Peyer's patch (tissue), 4 donors: ENCODE measurements around the gene AMZ1.

Source experiments
- POLR2A ChIP-seq, 2 donors: fragments of 450-650 bp; IDR thresholded peaks; one replicate each; pipeline ENCODE4 v1.5.1; 2017; ENCODE audit warnings: antibody characterized with exemption in 2 of 2, mild to moderate bottlenecking in 2 of 2, moderate library complexity in 2 of 2
- TF ChIP-seq, protein P1 (sequence below), 6 experiments: fragments of 450-650 bp in 4 of 6; fragments of 200-600 bp in 2 of 6; sonication (generic) in 1 of 6; IDR thresholded peaks; one replicate each; pipeline ENCODE4 v1.5.1; 2017 to 2019; ENCODE audit warnings: antibody characterized with exemption in 6 of 6, mild to moderate bottlenecking in 3 of 6, moderate library complexity in 1 of 6

DNA sequence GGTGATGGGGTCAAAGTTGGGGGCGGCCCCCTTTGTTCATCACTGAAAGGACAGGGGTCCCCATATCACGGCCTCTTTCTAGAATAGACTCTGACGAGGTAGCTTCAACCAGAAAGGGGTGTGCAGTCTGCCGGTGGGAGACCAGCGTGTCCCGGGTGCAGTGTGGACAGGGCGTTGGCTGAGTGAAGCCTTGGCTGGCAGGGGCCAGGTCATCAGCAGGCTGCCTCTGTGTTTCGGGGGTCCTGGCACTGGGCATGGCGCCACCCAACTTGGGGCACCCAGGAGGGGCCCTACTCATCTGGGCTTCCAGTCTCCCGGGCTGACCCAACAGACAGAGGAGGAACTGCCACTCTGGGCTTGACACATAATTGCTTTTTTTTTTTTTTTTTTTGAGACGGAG is 3.5 kb upstream of the AMZ1 start:
- TF ChIP-seq POLR2A (IDR thresholded peaks at IDR 0.05), result no peak
- TF ChIP-seq, protein P1, sequence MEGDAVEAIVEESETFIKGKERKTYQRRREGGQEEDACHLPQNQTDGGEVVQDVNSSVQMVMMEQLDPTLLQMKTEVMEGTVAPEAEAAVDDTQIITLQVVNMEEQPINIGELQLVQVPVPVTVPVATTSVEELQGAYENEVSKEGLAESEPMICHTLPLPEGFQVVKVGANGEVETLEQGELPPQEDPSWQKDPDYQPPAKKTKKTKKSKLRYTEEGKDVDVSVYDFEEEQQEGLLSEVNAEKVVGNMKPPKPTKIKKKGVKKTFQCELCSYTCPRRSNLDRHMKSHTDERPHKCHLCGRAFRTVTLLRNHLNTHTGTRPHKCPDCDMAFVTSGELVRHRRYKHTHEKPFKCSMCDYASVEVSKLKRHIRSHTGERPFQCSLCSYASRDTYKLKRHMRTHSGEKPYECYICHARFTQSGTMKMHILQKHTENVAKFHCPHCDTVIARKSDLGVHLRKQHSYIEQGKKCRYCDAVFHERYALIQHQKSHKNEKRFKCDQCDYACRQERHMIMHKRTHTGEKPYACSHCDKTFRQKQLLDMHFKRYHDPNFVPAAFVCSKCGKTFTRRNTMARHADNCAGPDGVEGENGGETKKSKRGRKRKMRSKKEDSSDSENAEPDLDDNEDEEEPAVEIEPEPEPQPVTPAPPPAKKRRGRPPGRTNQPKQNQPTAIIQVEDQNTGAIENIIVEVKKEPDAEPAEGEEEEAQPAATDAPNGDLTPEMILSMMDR (IDR thresholded peaks at IDR 0.05), result no peak
